ENCODE results near the gene ACKR1.

The ACKR1 gene

DNA sequence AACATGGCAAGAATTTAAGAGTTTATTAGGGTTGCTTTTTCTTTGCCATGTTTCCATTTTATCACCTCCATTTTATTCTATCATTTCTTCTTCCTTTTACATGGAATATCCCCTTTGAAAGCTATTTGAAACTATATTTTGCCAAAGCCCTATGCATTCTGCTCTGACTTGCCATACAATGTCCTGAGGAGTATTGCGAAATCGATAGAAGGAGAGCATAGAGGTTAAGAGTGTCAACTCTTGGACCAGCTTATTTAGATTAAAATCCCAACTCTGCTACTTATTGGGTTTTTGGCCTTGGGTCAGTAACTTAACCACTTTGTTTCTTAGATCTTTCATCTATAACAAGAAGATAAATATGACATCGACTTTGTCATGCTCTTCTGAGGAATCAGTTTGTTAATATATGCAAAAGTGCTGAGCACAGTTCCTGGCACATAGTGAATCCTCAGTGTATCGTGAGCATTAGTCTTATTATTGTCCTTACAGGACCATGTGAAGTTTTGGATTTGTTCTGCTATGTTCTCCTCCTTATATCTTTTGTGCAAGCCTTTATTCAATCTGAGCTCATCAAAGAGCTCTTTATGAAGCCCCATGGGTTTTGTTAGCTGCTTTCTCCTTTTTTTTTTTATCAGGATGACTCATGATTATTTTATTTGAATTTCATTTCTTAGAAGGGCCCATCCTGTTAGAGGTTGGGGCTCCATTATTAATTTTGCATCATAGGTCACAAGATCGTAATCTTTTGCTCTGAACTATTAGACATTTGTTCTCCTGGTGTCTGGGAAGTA, 17.6 kb downstream of the ACKR1 start:
- no peak for DNase-seq
- 100% methylated on average over 2 of the region's 5 CpGs for WGBS (ENCODE audit: insufficient coverage)
- H3K27me3 ChIP-seq (replicated peaks in 2 of 5; ENCODE audit: control insufficient read depth in 4 of 5, insufficient read depth in 5 of 5, low read length in 4 of 5): peaks cover 0 to 6% (median 0%) of the 10 kb centered on the region in 5 experiments
- CTCF ChIA-PET: interaction anchor here (1.4 kb wide), 1 partner anchor 8 kb away, joined by 4 read pairs; no protein-coding TSS in a partner anchor
- POLR2A ChIA-PET: no interaction called here
- no peaks in the 10 kb centered on the region for H3K4me1 ChIP-seq (ENCODE audit: control extremely low read depth in 1 of 4, control insufficient read depth in 4 of 4, insufficient read depth in 4 of 4, low read length in 3 of 4)
- no peak overlapping the region for H3K27ac ChIP-seq (ENCODE audit: insufficient read depth in 1 of 2, low read depth in 1 of 2, low read length in 2 of 2, poor library complexity in 1 of 2, severe bottlenecking in 2 of 2)
- no peaks in the 10 kb centered on the region for H3K9me3 ChIP-seq (ENCODE audit: control extremely low read depth in 1 of 5, control insufficient read depth in 4 of 5, insufficient read depth in 2 of 5, low read depth in 1 of 5, low read length in 4 of 5)
- no peak overlapping the region for H3K4me3 ChIP-seq (ENCODE audit: control insufficient read depth in 1 of 7, extremely low read depth in 1 of 7, insufficient read depth in 4 of 7, low read depth in 2 of 7, low read length in 6 of 7)
- no peaks in the 10 kb centered on the region for H3K36me3 ChIP-seq (ENCODE audit: control insufficient read depth in 4 of 4, insufficient read depth in 4 of 4, low read length in 3 of 4)

DNA sequence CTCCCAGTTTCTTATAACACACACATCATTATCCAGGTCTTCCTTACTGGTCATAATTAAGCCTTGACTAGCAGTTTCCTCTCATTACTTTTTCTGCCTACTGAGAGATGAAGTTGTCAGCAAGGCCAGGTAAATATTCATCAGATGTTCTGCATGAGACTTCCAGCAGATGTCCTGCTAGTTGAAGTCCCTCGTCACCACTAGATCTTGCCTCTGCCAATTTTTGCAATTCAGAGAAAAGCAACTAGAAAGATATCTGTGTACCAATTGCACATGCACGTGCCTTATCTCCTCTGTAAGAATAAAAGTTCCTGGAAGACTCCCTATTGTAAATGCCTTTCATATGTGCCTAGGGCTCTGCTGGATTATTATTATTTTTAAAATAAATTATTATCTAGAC, 18.3 kb downstream of the ACKR1 start:
- no peak for DNase-seq
- H3K36me3 ChIP-seq (ENCODE audit: control insufficient read depth in 4 of 4, insufficient read depth in 4 of 4, low read length in 3 of 4): no peaks in the 10 kb centered on the region
- no peaks in the 10 kb centered on the region for H3K9me3 ChIP-seq (ENCODE audit: control extremely low read depth in 1 of 5, control insufficient read depth in 4 of 5, insufficient read depth in 2 of 5, low read depth in 1 of 5, low read length in 4 of 5)
- no peak overlapping the region for H3K4me3 ChIP-seq (ENCODE audit: control insufficient read depth in 1 of 7, extremely low read depth in 1 of 7, insufficient read depth in 4 of 7, low read depth in 2 of 7, low read length in 6 of 7)
- peaks cover 0 to 3% (median 0%) of the 10 kb centered on the region in 5 experiments for H3K27me3 ChIP-seq (replicated peaks in 2 of 5; ENCODE audit: control insufficient read depth in 4 of 5, insufficient read depth in 5 of 5, low read length in 4 of 5)
- ChIA-PET POLR2A (no interaction called here), CTCF (interaction anchor here (1.4 to 3.1 kb wide), 2 partner anchors 9 kb away, joined by 4 to 18 read pairs; no protein-coding TSS in a partner anchor)
- 92% methylated on average over 1 of the region's 2 CpGs for WGBS (ENCODE audit: insufficient coverage)
- H3K27ac ChIP-seq (ENCODE audit: insufficient read depth in 1 of 2, low read depth in 1 of 2, low read length in 2 of 2, poor library complexity in 1 of 2, severe bottlenecking in 2 of 2): no peak overlapping the region
- no peaks in the 10 kb centered on the region for H3K4me1 ChIP-seq (ENCODE audit: control extremely low read depth in 1 of 4, control insufficient read depth in 4 of 4, insufficient read depth in 4 of 4, low read length in 3 of 4)

DNA sequence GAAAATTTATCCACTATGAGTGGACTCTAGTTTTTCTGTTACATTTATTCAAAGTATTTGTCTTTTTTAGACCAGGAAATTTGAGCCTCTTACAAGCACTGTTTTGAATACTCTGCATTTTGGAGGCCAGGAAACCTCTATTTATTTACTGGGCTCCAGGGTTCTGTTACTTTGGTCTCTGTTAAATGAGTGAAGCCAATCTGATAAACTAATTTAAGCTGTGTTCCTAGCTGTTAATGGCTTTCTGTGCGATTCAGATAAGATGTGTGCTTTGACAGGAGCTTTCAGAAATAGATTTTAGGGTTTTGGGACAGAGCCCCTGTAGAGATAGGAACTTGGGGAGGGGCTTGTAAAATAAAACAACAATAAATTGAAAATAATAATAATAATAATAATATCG, 23.9 kb downstream of the ACKR1 start:
- ChIA-PET CTCF (interaction anchor here (2.7 kb wide), 1 partner anchor 14 kb away, joined by 13 read pairs; no protein-coding TSS in a partner anchor), POLR2A (no interaction called here)
- WGBS (ENCODE audit: insufficient coverage): 67% methylated on average over 1 of the region's 2 CpGs

DNA sequence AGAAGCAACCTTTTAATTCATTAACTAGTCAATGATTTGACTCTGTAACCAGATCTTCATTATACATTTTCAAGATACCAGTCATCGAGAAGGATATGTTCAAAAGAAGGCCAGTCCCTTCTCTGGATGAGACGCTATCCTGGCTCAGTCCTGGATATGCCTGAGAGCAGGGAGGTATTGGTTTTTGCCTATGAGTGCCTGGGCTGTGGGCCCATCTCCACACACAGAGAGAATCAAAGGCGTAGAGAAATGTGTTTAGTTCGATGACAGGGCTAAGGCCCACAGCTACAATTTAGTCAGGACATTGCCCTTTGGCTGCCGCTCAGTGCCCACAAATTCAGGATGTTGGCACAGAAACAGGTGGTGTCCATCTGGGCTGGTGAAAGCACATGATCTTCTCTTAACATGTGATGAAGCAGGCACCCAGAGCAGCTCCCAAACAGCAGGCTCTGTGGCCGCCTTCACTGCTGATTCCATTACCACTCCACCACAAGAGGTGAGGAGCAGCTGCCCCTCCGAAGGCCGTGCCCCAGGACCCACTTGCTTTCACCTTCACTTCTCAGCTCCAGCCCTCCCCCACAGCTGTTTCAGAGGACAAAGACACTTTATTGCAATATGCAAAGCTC, 24.7 kb downstream of the ACKR1 start:
- 97% methylated on average over 7 of the region's 8 CpGs for WGBS (ENCODE audit: insufficient coverage)
- Histone ChIP-seq H3K9me3 (ENCODE audit: control extremely low read depth in 1 of 5, control insufficient read depth in 4 of 5, insufficient read depth in 2 of 5, low read depth in 1 of 5, low read length in 4 of 5) (no peaks in the 10 kb centered on the region), H3K27me3 (replicated peaks in 2 of 5; ENCODE audit: control insufficient read depth in 4 of 5, insufficient read depth in 5 of 5, low read length in 4 of 5) (peaks cover 0 to 6% (median 0%) of the 10 kb centered on the region in 5 experiments), H3K4me1 (ENCODE audit: control extremely low read depth in 1 of 4, control insufficient read depth in 4 of 4, insufficient read depth in 4 of 4, low read length in 3 of 4) (no peaks in the 10 kb centered on the region), H3K27ac (ENCODE audit: insufficient read depth in 1 of 2, low read depth in 1 of 2, low read length in 2 of 2, poor library complexity in 1 of 2, severe bottlenecking in 2 of 2) (no peak overlapping the region), H3K36me3 (ENCODE audit: control insufficient read depth in 4 of 4, insufficient read depth in 4 of 4, low read length in 3 of 4) (no peaks in the 10 kb centered on the region), H3K4me3 (ENCODE audit: control insufficient read depth in 1 of 7, extremely low read depth in 1 of 7, insufficient read depth in 4 of 7, low read depth in 2 of 7, low read length in 6 of 7) (no peak overlapping the region)
- ChIA-PET POLR2A (no interaction called here), CTCF (interaction anchor here (0.8 to 2.7 kb wide), 3 partner anchors 8 to 15 kb away, joined by 3 to 13 read pairs (median 4); no protein-coding TSS in a partner anchor)
- DNase-seq: no peak

More for the DNA sequence above, 23.9 kb downstream of the ACKR1 start:
- H3K4me1 ChIP-seq (ENCODE audit: control extremely low read depth in 1 of 4, control insufficient read depth in 4 of 4, insufficient read depth in 4 of 4, low read length in 3 of 4): no peaks in the 10 kb centered on the region
- peaks cover 0 to 6% (median 0%) of the 10 kb centered on the region in 5 experiments for H3K27me3 ChIP-seq (replicated peaks in 2 of 5; ENCODE audit: control insufficient read depth in 4 of 5, insufficient read depth in 5 of 5, low read length in 4 of 5)
- H3K36me3 ChIP-seq (ENCODE audit: control insufficient read depth in 4 of 4, insufficient read depth in 4 of 4, low read length in 3 of 4): no peaks in the 10 kb centered on the region
- H3K4me3 ChIP-seq (ENCODE audit: control insufficient read depth in 1 of 7, extremely low read depth in 1 of 7, insufficient read depth in 4 of 7, low read depth in 2 of 7, low read length in 6 of 7): no peak overlapping the region
- H3K27ac ChIP-seq (ENCODE audit: insufficient read depth in 1 of 2, low read depth in 1 of 2, low read length in 2 of 2, poor library complexity in 1 of 2, severe bottlenecking in 2 of 2): no peak overlapping the region
- no peak for DNase-seq
- H3K9me3 ChIP-seq (ENCODE audit: control extremely low read depth in 1 of 5, control insufficient read depth in 4 of 5, insufficient read depth in 2 of 5, low read depth in 1 of 5, low read length in 4 of 5): no peaks in the 10 kb centered on the region

DNA sequence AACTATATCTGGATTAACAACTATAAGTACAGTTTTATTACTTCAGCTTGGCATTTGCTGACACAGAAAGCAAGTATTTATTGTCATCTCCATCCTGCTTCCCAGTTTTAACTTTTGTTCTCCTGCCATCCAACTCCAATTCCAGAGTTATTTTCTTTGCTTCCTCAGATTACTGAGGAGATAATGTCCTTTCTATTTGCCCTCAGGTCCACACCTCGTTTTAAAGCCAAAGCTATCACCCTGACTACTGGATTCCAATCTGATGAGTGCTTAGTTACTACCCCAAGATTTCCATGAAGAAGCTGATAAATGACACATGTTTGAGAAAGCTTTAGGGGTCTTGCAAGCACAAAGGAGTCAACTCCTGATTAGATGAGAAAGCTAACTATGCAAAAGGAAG, 25.2 kb downstream of the ACKR1 start:
- POLR2A ChIA-PET: no interaction called here
- WGBS (ENCODE audit: insufficient coverage): 60% methylated on average over 1 of the region's 1 CpG
- CTCF ChIA-PET: interaction anchor here (0.8 to 1.2 kb wide), 2 partner anchors 9 to 15 kb away, joined by 3 to 4 read pairs; no protein-coding TSS in a partner anchor

DNA sequence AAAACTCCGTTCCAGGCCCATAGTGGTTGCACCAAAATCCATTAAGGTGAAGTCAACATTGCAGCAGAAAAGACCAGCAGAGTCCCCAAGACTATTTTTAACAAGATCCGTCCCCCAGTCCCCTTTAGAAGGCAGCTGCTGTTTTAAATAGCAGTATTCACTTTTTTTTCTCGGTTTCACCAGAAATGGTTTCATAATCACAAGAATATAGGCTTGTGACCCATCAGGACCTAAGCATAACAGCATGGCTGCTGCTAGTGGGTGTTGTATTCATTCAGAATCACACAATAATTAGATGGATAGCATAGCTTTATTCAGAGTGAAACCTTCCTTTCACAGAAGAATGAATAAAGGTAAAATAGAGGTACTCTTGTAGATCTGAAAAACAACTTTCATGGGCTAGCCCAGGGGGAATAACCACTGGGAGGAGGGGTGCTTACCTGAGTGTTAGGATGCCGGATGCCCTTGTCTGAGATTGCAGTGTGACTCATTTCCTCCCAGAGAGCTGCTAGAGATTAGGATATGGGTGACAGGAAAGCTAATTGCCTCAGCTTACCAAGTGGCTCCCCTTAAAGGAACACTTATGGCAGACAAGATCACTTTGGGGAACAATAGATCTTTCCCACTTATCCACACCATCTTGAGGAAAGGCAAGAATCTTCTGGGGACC, 35.0 kb downstream of the ACKR1 start:
- Histone ChIP-seq H3K4me1 (ENCODE audit: control extremely low read depth in 1 of 4, control insufficient read depth in 4 of 4, insufficient read depth in 4 of 4, low read length in 3 of 4) (no peaks in the 10 kb centered on the region), H3K27me3 (replicated peaks in 2 of 5; ENCODE audit: control insufficient read depth in 4 of 5, insufficient read depth in 5 of 5, low read length in 4 of 5) (no peaks in the 10 kb centered on the region), H3K27ac (ENCODE audit: insufficient read depth in 1 of 2, low read depth in 1 of 2, low read length in 2 of 2, poor library complexity in 1 of 2, severe bottlenecking in 2 of 2) (no peak overlapping the region), H3K9me3 (ENCODE audit: control extremely low read depth in 1 of 5, control insufficient read depth in 4 of 5, insufficient read depth in 2 of 5, low read depth in 1 of 5, low read length in 4 of 5) (peaks cover 0 to 2% (median 0%) of the 10 kb centered on the region in 5 experiments), H3K36me3 (ENCODE audit: control insufficient read depth in 4 of 4, insufficient read depth in 4 of 4, low read length in 3 of 4) (no peaks in the 10 kb centered on the region), H3K4me3 (ENCODE audit: control insufficient read depth in 1 of 7, extremely low read depth in 1 of 7, insufficient read depth in 4 of 7, low read depth in 2 of 7, low read length in 6 of 7) (no peak overlapping the region)
- WGBS (ENCODE audit: insufficient coverage): 100% methylated on average over 2 of the region's 4 CpGs
- no peak for DNase-seq
- POLR2A ChIA-PET: no interaction called here
- CTCF ChIA-PET: interaction anchor here (1.0 kb wide), 1 partner anchor 79 kb away, joined by 3 read pairs; no protein-coding TSS in a partner anchor

More for the DNA sequence above, 25.2 kb downstream of the ACKR1 start:
- no peaks in the 10 kb centered on the region for H3K4me1 ChIP-seq (ENCODE audit: control extremely low read depth in 1 of 4, control insufficient read depth in 4 of 4, insufficient read depth in 4 of 4, low read length in 3 of 4)
- peaks cover 0 to 6% (median 0%) of the 10 kb centered on the region in 5 experiments for H3K27me3 ChIP-seq (replicated peaks in 2 of 5; ENCODE audit: control insufficient read depth in 4 of 5, insufficient read depth in 5 of 5, low read length in 4 of 5)
- no peak for DNase-seq
- H3K27ac ChIP-seq (ENCODE audit: insufficient read depth in 1 of 2, low read depth in 1 of 2, low read length in 2 of 2, poor library complexity in 1 of 2, severe bottlenecking in 2 of 2): no peak overlapping the region
- H3K9me3 ChIP-seq (ENCODE audit: control extremely low read depth in 1 of 5, control insufficient read depth in 4 of 5, insufficient read depth in 2 of 5, low read depth in 1 of 5, low read length in 4 of 5): no peaks in the 10 kb centered on the region
- no peaks in the 10 kb centered on the region for H3K36me3 ChIP-seq (ENCODE audit: control insufficient read depth in 4 of 4, insufficient read depth in 4 of 4, low read length in 3 of 4)
- H3K4me3 ChIP-seq (ENCODE audit: control insufficient read depth in 1 of 7, extremely low read depth in 1 of 7, insufficient read depth in 4 of 7, low read depth in 2 of 7, low read length in 6 of 7): no peak overlapping the region
